Thyroid gland (tissue), 4 donors: ENCODE measurements around the gene OPN4. TPM values are rescaled to one million over a fixed set of nuclear protein-coding genes. Genes with fewer than 3 reads are reported as not detected.

Experiments
- DNase-seq, 2 donors: peaks; one replicate each; pipeline ENCODE4 v3.0.0-alpha.2; 2019
- H3K27ac ChIP-seq, 3 donors: fragments of 200-600 bp; sonication (generic); 1 replicate in 2 of 3; 2 replicates in 1 of 3; pipeline ENCODE4 v1.5.1; 2016 to 2019; ENCODE audit warnings: mild to moderate bottlenecking in 1 of 3, moderate library complexity in 1 of 3
- H3K27me3 ChIP-seq: fragments of 200-600 bp; sonication (generic); one replicate; pipeline ENCODE4 v1.5.1; 2019
- H3K36me3 ChIP-seq, 2 donors: fragments of 200-600 bp; sonication (generic); one replicate each; pipeline ENCODE4 v1.5.1; 2016 to 2019
- H3K4me1 ChIP-seq, 2 donors: fragments of 200-600 bp; sonication (generic); one replicate each; pipeline ENCODE4 v1.5.1; 2017 to 2019
- H3K4me3 ChIP-seq, 3 donors: fragments of 200-600 bp; sonication (generic); replicated peaks in 1 of 3; 1 replicate in 2 of 3; 2 replicates in 1 of 3; pipeline ENCODE4 v1.5.1; 2016; ENCODE audit warnings: mild to moderate bottlenecking in 1 of 3
- H3K9me3 ChIP-seq: fragments of 200-600 bp; sonication (generic); one replicate; pipeline ENCODE4 v1.5.1; 2017
- POLR2A ChIP-seq, 2 donors: fragments of 450-650 bp; IDR thresholded peaks; one replicate each; pipeline ENCODE4 v1.6.1; 2017; ENCODE audit warnings: antibody characterized with exemption in 2 of 2, mild to moderate bottlenecking in 2 of 2, moderate library complexity in 1 of 2
- WGBS, 2 donors: methylation state at CpG; one replicate each; pipeline ENCODE4 v1.1.5; 2017; 5-methylcytosine and 5-hydroxymethylcytosine counted together
- intact Hi-C: fragments of 100-400 bp; cut with DNase I; formaldehyde crosslinking; loops from one replicate; pipeline ENCODE4 v1.15.1; 2023
- total RNA-seq, 4 donors: library from RNA; depleted of rRNA; stranded (reverse); fragments of >200 nt; gene quantifications; one replicate each; pipeline ENCODE4 v1.2.3, GENCODE V29; 2016
- TF ChIP-seq, protein P1 (sequence below), 6 experiments: fragments of 200-600 bp in 3 of 6; fragments of 450-650 bp in 3 of 6; sonication (generic) in 3 of 6; IDR thresholded peaks; one replicate each; pipeline ENCODE4 v1.5.1; 2016 to 2019; ENCODE audit warnings: antibody characterized with exemption in 6 of 6, mild to moderate bottlenecking in 2 of 6, inconsistent platforms in 1 of 6, moderate library complexity in 1 of 6

The OPN4 gene
- total RNA-seq, 4 donors from 2014 or later = 0.24 TPM; not detected in 3

DNA sequence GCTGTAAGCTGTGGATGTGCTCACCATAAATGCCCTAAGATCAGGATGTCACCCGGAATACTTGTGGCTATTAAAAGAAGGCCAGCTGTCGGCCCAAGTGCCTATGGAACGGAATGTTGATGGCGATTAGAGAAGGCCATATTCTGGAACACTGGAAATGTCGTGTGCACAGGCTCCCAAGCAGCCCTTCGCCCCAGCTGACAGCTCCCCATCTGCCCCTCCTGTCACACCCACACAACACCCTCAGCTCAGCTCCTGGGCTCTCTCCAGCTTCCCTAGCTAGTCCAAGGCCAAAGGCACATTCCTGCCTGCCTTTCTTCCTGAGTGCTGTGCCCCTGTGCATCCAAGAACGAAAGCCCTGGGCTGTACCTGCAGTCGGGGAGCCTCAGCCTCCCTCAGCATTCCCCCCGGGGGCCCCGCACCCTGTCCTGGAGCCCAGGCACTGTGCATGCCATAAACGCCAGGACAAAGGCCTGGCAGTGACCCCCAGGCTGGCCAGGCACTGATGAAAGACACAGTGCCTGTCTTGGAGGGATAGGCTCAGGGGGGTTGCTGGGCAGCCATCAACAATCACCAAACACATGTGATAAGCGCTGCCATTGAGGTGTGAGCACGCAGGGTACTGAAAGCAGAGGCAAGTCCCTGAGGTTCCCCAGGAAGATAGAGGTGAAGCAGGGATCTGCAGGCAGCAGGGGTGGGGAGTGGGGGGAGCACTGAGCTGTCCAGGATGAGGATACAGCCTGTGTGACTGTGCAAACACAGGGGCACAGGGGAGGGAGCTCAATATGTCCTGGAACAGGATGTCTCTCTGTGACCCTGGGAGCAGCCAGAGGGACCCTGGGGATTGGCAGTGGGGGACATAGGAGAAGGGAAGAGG lies 10.2 kb downstream of the OPN4 start:
- H3K4me3 ChIP-seq = no peak overlapping the region
- no peaks in the 10 kb centered on the region for H3K27me3 ChIP-seq
- DNase-seq = no peak
- H3K36me3 ChIP-seq = no peaks in the 10 kb centered on the region
- intact Hi-C loops = no loop called here
- no peaks in the 10 kb centered on the region for H3K9me3 ChIP-seq
- TF ChIP-seq, protein P1, sequence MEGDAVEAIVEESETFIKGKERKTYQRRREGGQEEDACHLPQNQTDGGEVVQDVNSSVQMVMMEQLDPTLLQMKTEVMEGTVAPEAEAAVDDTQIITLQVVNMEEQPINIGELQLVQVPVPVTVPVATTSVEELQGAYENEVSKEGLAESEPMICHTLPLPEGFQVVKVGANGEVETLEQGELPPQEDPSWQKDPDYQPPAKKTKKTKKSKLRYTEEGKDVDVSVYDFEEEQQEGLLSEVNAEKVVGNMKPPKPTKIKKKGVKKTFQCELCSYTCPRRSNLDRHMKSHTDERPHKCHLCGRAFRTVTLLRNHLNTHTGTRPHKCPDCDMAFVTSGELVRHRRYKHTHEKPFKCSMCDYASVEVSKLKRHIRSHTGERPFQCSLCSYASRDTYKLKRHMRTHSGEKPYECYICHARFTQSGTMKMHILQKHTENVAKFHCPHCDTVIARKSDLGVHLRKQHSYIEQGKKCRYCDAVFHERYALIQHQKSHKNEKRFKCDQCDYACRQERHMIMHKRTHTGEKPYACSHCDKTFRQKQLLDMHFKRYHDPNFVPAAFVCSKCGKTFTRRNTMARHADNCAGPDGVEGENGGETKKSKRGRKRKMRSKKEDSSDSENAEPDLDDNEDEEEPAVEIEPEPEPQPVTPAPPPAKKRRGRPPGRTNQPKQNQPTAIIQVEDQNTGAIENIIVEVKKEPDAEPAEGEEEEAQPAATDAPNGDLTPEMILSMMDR (IDR thresholded peaks at IDR 0.05) = no peak
- no peak for TF ChIP-seq POLR2A (IDR thresholded peaks at IDR 0.05)
- H3K27ac ChIP-seq = no peak overlapping the region
- 75 to 85% methylated on average over 11 to 13 of the region's 13 CpGs for WGBS, 2 donors
- H3K4me1 ChIP-seq = no peaks in the 10 kb centered on the region

DNA sequence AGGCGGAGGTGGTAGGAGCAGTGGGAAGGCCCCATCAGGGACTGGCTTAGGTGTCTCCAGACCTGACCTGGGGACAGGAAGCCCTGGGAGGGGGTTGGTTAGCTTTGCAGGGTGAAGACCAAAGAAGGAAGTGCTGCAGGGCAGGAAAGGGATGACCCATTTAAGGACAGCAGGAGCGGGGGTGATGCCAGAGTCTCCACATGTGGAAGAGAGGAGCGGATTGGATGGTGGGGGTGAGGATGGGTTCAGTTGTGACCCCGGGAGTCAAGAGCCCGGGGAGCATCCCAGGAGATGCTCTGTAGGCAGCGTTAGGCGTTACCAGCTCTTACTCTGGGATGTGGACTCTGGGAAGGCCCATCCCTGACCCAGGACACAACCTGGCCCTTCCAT lies 10.9 kb downstream of the OPN4 start:
- TF ChIP-seq, protein P1 (IDR thresholded peaks at IDR 0.05) = no peak
- no peak for TF ChIP-seq POLR2A (IDR thresholded peaks at IDR 0.05)
- intact Hi-C loops = no loop called here
- Histone ChIP-seq H3K36me3 (no peaks in the 10 kb centered on the region), H3K4me1 (no peaks in the 10 kb centered on the region), H3K27me3 (no peaks in the 10 kb centered on the region), H3K27ac (no peak overlapping the region), H3K9me3 (no peaks in the 10 kb centered on the region), H3K4me3 (no peak overlapping the region)
- DNase-seq = no peak
- WGBS, 2 donors = 73 to 82% methylated on average over 7 of the region's 7 CpGs

DNA sequence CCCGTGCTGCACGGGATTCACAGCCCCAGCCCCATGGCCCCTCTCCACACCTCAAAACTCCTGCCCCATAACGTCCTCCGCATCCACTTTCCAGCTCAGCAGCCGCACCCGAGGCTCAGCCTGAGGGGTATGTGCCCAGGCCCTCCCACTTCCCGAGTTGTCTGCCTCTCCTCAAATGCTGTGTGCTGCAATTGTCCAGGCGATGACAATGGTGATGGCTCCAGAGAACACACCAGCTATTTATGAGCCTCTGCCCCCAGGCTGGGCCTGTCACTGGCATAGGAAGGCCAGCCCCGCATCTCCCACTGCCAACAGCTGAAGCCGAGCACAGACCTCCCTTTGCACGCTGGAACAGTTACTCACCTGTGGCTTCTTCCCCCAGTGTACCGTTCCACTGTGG lies 11.5 kb downstream of the OPN4 start:
- Histone ChIP-seq H3K27me3 (no peaks in the 10 kb centered on the region), H3K4me1 (no peaks in the 10 kb centered on the region), H3K9me3 (no peaks in the 10 kb centered on the region), H3K36me3 (no peaks in the 10 kb centered on the region), H3K4me3 (no peak overlapping the region), H3K27ac (no peak overlapping the region)
- no peak for TF ChIP-seq POLR2A (IDR thresholded peaks at IDR 0.05)
- TF ChIP-seq, protein P1 (IDR thresholded peaks at IDR 0.05) = no peak
- DNase-seq = no peak
- WGBS, 2 donors = 81 to 90% methylated on average over 7 to 12 of the region's 12 CpGs
- intact Hi-C loops = no loop called here

DNA sequence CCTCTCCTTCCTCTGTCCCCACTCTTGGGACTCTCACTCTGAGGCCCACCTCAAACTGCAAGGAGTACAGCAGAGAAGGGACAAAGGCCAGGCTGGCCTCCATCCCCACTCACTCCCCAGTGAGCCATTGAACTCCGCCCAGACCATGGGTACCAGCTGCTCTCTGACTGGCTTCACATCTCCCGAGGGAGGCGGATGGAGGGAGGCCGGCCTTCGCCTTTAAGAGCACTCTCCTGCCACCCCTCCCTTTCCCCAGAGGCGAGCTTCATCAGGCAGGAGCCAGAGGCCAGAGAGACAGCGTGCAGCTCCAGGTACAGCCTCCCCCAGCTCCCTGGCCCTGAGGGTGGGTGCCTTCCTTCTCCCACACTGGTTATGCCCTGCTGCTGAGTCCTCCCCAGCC lies 12.2 kb downstream of the OPN4 start:
- 97% methylated on average over 6 of the region's 7 CpGs; no CpG with 5 or more reads in 1 of the 2 donors for WGBS, 2 donors
- no peak overlapping the region for H3K4me3 ChIP-seq
- TF ChIP-seq, protein P1 (IDR thresholded peaks at IDR 0.05) = no peak
- TF ChIP-seq POLR2A (IDR thresholded peaks at IDR 0.05) = no peak
- no peak for DNase-seq
- intact Hi-C loops = no loop called here
- H3K4me1 ChIP-seq = peaks cover 0 to 3% of the 10 kb centered on the region in 2 donors
- H3K36me3 ChIP-seq = no peaks in the 10 kb centered on the region
- H3K9me3 ChIP-seq = no peaks in the 10 kb centered on the region
- H3K27me3 ChIP-seq = no peaks in the 10 kb centered on the region
- H3K27ac ChIP-seq = no peak overlapping the region

DNA sequence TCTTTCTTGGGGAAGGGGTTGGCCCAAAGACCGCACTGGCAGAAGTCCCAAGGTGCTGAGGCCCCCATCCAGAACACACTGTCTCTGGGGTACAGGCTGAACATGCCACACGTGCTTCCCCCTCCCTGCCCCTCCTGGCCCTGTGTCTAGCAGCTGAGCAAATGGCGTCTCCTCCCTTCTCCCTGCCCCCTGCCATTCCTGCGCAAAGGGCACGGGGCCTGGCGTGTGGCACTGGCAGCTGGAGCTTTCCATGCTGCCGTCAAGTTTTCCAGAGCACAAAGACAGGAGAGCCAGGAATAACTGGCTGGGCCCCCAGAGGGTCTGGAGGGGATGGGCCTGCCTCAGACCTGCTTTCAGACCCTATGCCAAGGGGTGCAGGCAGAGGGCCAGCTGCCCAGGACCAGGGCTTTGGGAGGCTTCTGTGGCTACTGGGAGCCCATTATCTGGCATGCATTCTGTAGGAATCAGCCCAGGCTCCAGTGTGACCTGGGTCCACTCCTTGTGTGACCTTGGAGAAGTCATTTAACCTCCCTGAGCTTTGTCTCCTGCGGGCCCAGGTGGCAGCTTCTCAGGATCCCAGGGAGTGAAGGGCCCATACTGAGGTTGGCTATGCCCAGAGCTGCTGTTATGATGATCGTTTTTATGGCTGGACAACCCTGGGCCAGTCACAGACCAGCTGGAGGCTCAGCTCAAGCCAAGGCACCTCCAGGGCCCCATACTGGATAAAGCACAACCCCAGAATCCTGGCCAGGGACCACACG lies 13.3 kb downstream of the OPN4 start:
- no peak for DNase-seq
- intact Hi-C loops = no loop called here
- Histone ChIP-seq H3K27ac (no peak overlapping the region), H3K4me1 (peaks cover 6 to 14% of the 10 kb centered on the region in 2 donors), H3K9me3 (no peaks in the 10 kb centered on the region), H3K36me3 (no peaks in the 10 kb centered on the region), H3K4me3 (no peak overlapping the region), H3K27me3 (no peaks in the 10 kb centered on the region)
- WGBS, 2 donors = 78 to 95% methylated on average over 8 of the region's 10 CpGs
- no peak for TF ChIP-seq POLR2A (IDR thresholded peaks at IDR 0.05)
- TF ChIP-seq, protein P1 (IDR thresholded peaks at IDR 0.05) = no peak
